DND-41 (cell line): ENCODE results near the gene DLGAP1.

ENCODE experiments used
- ATAC-seq: fragments of 200-7000 bp; cut with Tn5 transposase; 3 replicates; pipeline ENCODE4 v1.9.1; 2021; ENCODE audit warnings: low read depth; ENCODE audit not compliant: insufficient read depth
- DNase-seq: peaks from one replicate; pipeline ENCODE4 v3.0.0-alpha.2; 2020
- H2AFZ ChIP-seq: 2 replicates; pipeline ENCODE4 v1.6.0; 2012; ENCODE audit warnings: low read depth, low read length
- H3K27ac ChIP-seq: 2 replicates; pipeline ENCODE4 v1.5.1; 2012; ENCODE audit warnings: low read length, inconsistent platforms
- H3K27me3 ChIP-seq: fragments of 200-600 bp; sonication (generic); 2 replicates; pipeline ENCODE4 v1.6.0; 2012; ENCODE audit warnings: low read length, mild to moderate bottlenecking, inconsistent platforms; ENCODE audit not compliant: insufficient read depth, poor library complexity
- H3K36me3 ChIP-seq: 2 replicates; pipeline ENCODE4 v1.5.1; 2012; ENCODE audit warnings: low read length, inconsistent platforms; ENCODE audit not compliant: insufficient read depth
- H3K4me1 ChIP-seq: 2 replicates; pipeline ENCODE4 v1.5.1; 2012; ENCODE audit warnings: mild to moderate bottlenecking, low read length; ENCODE audit not compliant: insufficient read depth
- H3K4me2 ChIP-seq: 2 replicates; pipeline ENCODE4 v1.6.0; 2012; ENCODE audit warnings: mild to moderate bottlenecking, moderate library complexity, low read length, inconsistent platforms; ENCODE audit not compliant: insufficient read depth
- H3K4me3 ChIP-seq, 2 experiments: fragments of 200-600 bp in 1 of 2; shearing (Covaris generic) in 1 of 2; 2 replicates each; pipeline ENCODE4 v1.5.1; 2012 to 2016; ENCODE audit warnings: inconsistent platforms in 2 of 2, low read length in 2 of 2, mild to moderate bottlenecking in 2 of 2, low read depth in 1 of 2, moderate library complexity in 1 of 2
- H3K79me2 ChIP-seq: 2 replicates; pipeline ENCODE4 v1.6.0; 2012; ENCODE audit warnings: low read length, inconsistent platforms; ENCODE audit not compliant: insufficient read depth
- H3K9ac ChIP-seq: 2 replicates; pipeline ENCODE4 v1.6.0; 2012; ENCODE audit warnings: low read depth, mild to moderate bottlenecking, inconsistent platforms, low read length, moderate library complexity
- H3K9me3 ChIP-seq: 2 replicates; pipeline ENCODE4 v1.5.1; 2012; ENCODE audit warnings: low read length, moderate library complexity, mild to moderate bottlenecking, inconsistent platforms; ENCODE audit not compliant: insufficient read depth, severe bottlenecking
- H4K20me1 ChIP-seq: 2 replicates; pipeline ENCODE4 v1.6.0; 2012; ENCODE audit warnings: low read length; ENCODE audit not compliant: insufficient read depth
- EZH2 ChIP-seq: IDR thresholded peaks from 3 replicates; pipeline ENCODE4 v1.6.1; 2012; ENCODE audit warnings: borderline replicate concordance, low read depth, mild to moderate bottlenecking, moderate library complexity, low read length, inconsistent platforms; ENCODE audit not compliant: severe bottlenecking
- TF ChIP-seq, protein P1 (sequence below): IDR thresholded peaks from 2 replicates; pipeline ENCODE4 v1.5.1; 2012; ENCODE audit warnings: borderline replicate concordance, low read length, moderate library complexity, mild to moderate bottlenecking; ENCODE audit not compliant: poor library complexity, severe bottlenecking; ENCODE audit errors: extremely low read depth

The DLGAP1 gene

DNA sequence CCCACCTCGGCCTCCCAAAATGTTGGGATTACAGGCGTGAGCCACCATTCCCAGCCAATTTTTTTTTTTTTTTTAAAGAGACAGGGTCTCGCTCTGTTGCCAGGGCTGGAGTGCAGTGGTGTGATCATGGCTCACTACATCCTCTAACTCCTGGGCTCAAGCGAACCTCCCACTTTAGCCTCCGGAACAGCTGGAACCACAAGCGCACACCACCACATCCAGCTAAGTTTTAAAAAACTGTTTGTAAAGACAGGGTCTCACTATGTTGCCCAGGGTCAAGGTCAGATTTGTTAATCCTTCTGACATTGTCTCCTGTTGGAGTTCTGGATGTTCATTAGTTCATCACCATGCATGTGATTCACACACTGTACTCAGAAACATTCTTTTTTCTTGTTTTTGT lies 855.2 kb downstream of the DLGAP1 start:
- H3K79me2 ChIP-seq: peaks cover 29% of the 10 kb centered on the region
- no peak overlapping the region for H3K27ac ChIP-seq
- no peak for TF ChIP-seq EZH2
- TF ChIP-seq, protein P1, sequence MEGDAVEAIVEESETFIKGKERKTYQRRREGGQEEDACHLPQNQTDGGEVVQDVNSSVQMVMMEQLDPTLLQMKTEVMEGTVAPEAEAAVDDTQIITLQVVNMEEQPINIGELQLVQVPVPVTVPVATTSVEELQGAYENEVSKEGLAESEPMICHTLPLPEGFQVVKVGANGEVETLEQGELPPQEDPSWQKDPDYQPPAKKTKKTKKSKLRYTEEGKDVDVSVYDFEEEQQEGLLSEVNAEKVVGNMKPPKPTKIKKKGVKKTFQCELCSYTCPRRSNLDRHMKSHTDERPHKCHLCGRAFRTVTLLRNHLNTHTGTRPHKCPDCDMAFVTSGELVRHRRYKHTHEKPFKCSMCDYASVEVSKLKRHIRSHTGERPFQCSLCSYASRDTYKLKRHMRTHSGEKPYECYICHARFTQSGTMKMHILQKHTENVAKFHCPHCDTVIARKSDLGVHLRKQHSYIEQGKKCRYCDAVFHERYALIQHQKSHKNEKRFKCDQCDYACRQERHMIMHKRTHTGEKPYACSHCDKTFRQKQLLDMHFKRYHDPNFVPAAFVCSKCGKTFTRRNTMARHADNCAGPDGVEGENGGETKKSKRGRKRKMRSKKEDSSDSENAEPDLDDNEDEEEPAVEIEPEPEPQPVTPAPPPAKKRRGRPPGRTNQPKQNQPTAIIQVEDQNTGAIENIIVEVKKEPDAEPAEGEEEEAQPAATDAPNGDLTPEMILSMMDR: no peak
- H3K36me3 ChIP-seq: peaks cover 7% of the 10 kb centered on the region; the same call in 1 of the 2 replicates
- no peak overlapping the region for H3K9ac ChIP-seq
- ATAC-seq (no peak), DNase-seq (no peak)
- H3K27me3 ChIP-seq: no peaks in the 10 kb centered on the region
- no peaks in the 10 kb centered on the region for H4K20me1 ChIP-seq
- H2AFZ ChIP-seq: no peak overlapping the region
- no peak overlapping the region for H3K4me2 ChIP-seq
- H3K4me3 ChIP-seq: no peak overlapping the region
- H3K9me3 ChIP-seq: no peaks in the 10 kb centered on the region
- H3K4me1 ChIP-seq: peaks cover 67% of the 10 kb centered on the region

DNA sequence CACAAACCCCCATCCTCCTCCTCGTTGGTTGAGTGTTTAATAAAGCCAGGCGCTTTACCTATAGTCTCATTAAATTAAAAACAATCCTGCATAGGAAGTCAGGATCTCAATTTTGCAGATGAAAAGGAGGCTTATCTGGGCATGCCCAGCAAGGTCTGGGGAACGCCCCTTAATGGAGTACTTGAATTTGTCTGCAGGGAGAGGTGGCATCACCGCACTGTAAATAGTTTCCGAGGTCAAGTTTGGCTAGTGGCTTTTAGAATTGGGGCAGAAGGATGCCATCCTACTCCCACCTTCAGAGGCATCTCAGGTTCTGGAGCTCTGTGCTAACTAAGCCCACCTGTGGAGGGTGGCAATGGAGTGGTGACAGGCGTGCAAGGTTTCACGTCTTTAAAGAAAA lies 855.9 kb downstream of the DLGAP1 start:
- Histone ChIP-seq H3K9me3 (no peaks in the 10 kb centered on the region), H2AFZ (no peak overlapping the region), H4K20me1 (no peaks in the 10 kb centered on the region), H3K36me3 (peaks cover 7% of the 10 kb centered on the region; the same call in 1 of the 2 replicates), H3K4me1 (peaks cover 66% of the 10 kb centered on the region), H3K79me2 (peaks cover 31% of the 10 kb centered on the region), H3K27ac (no peak overlapping the region), H3K4me3 (no peak overlapping the region), H3K9ac (no peak overlapping the region), H3K27me3 (no peaks in the 10 kb centered on the region), H3K4me2 (no peak overlapping the region)
- no peak for TF ChIP-seq EZH2
- TF ChIP-seq, protein P1: no peak
- no peak for ATAC-seq
- DNase-seq: no peak

DNA sequence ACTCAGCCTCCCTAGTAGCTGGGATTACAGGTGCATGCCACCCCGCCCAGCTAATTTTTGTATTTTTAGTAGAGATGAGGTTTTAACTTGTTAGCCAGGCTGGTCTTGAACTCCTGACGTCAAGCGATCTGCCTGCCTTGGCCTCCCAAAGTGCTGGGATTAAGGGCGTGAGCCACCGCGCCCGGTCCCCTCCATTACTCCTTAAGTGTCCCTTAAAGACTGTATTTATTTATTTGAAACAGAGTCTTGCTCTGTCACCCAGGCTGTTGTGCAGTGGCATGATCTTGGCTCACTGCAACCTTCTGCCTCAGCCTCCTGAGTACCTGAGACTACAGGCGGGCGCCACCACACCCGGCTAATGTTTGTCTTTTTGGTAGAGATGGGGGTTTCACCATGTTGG lies 856.5 kb downstream of the DLGAP1 start:
- Histone ChIP-seq H3K27me3 (no peaks in the 10 kb centered on the region), H3K4me3 (no peak overlapping the region), H3K36me3 (peaks cover 7% of the 10 kb centered on the region; the same call in 1 of the 2 replicates), H3K9me3 (no peaks in the 10 kb centered on the region), H3K79me2 (peaks cover 31% of the 10 kb centered on the region), H3K4me2 (no peak overlapping the region), H2AFZ (no peak overlapping the region), H4K20me1 (no peaks in the 10 kb centered on the region), H3K4me1 (peaks cover 61% of the 10 kb centered on the region), H3K9ac (no peak overlapping the region), H3K27ac (no peak overlapping the region)
- ATAC-seq (no peak), DNase-seq (no peak)
- TF ChIP-seq, protein P1: no peak
- no peak for TF ChIP-seq EZH2
